GM12873 (cell line): ENCODE measurements around the gene DIP2C.

Experiments
- TF ChIP-seq, protein P1 (sequence below): IDR thresholded peaks from 2 replicates; pipeline ENCODE4 v1.5.1; 2012; ENCODE audit warnings: low read depth, mild to moderate bottlenecking, moderate library complexity, low read length, control low read depth; ENCODE audit not compliant: insufficient read depth; ENCODE audit errors: missing control alignments

The DIP2C gene

DNA sequence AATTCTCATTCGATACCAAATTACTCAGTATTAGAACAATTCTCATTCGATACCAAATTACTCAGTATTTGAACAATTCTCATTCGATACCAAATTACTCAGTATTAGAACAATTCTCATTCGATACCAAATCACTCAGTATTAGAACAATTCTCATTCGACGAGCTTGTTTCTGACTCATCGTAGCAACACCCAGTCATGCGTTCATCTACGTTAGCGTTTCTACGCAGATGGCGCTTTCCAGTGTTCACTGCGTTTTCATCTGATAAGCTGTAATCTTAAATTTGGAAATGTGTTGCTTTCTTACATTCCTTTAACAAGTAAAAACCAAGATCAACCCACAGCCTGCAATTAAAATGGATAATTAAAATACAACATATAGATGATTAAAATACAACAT, 277.9 kb downstream of the DIP2C start:
- TF ChIP-seq, protein P1, sequence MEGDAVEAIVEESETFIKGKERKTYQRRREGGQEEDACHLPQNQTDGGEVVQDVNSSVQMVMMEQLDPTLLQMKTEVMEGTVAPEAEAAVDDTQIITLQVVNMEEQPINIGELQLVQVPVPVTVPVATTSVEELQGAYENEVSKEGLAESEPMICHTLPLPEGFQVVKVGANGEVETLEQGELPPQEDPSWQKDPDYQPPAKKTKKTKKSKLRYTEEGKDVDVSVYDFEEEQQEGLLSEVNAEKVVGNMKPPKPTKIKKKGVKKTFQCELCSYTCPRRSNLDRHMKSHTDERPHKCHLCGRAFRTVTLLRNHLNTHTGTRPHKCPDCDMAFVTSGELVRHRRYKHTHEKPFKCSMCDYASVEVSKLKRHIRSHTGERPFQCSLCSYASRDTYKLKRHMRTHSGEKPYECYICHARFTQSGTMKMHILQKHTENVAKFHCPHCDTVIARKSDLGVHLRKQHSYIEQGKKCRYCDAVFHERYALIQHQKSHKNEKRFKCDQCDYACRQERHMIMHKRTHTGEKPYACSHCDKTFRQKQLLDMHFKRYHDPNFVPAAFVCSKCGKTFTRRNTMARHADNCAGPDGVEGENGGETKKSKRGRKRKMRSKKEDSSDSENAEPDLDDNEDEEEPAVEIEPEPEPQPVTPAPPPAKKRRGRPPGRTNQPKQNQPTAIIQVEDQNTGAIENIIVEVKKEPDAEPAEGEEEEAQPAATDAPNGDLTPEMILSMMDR: no peak

DNA sequence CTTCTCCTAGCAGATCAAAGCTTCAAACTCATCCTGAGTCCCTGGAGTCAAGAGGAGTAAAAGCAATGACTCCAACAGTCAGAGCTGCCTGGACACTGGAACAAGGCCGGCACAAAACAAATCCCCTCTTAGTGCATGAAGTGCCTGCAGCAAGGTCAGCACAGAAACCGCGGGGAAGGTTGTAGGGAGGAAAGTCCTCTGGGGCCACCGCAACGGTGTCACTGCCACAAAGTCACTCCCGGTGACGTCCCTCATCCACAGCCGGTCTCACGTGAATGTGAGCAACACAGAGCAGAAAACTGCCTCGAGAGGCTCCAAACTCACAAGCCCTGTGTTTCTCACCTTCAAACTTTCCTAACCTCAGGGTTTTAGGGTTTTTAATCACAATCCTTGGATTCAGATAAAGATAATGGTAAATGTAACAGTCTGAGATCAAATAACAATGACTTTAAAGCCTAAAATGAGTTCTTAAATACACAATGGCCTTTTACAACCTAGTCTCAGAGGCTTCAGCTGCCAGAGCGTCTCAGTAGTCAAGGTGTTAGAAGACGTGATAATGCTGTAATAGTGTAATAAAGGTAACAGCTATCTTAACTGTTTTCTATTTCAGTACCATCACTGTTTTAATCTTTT, 279.9 kb downstream of the DIP2C start:
- TF ChIP-seq, protein P1: no peak

DNA sequence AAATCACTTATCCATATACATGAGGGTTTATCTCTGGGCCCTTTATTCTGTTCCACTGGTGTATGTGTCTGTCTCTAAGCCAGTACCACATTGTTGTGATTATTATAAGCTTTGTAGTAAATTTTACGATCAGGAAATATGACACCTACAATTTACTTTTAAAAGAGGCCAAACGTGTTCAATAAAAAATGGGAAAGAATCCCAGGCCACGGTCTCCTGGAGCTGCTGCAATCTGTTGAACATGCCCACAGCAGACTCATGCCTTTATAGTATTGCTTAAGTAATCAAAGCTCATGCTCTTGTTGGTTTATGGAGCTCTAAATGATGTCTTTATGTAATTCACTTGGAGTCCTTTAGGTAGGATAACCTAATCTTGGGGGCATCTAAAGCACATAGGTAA, 281.2 kb downstream of the DIP2C start:
- TF ChIP-seq, protein P1: no peak

DNA sequence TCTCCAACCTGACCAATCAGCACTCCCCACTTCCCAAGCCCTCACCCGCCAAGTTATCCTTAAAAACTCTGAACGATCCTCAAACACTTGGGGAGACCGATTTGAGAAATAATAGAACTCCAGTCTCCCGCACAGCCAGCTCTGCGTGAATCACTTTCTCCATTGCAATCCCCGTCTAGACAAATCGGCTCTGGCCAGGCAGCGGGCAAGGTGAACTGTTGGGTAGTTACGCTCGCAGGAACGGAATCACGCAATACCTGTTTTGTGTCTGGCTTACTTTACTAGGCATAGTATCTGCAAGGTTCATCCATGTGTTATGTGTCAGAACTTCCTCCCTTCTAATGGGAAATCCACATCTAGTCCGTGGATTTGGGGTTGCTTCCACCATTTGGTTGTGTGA, 282.5 kb downstream of the DIP2C start:
- TF ChIP-seq, protein P1: no peak

DNA sequence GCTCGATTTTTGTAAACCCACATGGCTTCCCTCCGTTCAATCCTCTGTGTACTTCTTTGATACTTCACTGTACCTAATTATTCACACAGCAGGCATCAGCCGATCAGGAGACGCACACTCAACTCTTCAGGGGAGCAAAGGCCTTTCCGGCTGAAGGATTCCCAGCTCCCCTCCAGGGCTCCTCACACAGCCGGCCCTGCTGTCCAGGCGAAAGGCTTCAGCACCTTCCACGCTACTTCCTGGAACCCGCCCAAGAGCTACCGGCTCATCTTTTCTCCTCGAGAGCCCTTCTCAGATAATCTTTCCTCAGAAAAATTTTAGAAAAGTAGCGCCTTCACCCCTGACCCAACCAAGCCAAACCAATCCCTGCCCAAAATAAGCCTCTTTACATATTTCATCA, 283.8 kb downstream of the DIP2C start:
- TF ChIP-seq, protein P1: no peak

DNA sequence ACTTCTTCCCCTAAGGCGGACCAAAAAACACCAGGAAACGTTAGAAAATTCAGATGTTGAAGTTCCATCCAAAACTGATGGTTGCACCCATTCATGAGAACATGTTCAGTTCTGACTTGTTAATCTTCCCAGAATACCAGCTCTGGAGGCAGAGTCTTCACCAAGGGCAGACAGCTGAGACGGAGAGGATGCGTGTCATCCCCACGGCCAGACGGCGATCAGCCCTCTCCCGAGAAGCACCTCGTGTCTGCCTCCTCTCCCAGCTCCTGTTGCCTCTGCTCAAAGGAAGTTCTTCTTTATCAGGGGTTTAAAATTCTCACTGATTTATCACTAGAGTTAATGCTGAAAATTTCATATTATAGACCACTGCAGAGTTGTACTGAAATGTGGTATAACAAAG, 284.5 kb downstream of the DIP2C start:
- TF ChIP-seq, protein P1: no peak

DNA sequence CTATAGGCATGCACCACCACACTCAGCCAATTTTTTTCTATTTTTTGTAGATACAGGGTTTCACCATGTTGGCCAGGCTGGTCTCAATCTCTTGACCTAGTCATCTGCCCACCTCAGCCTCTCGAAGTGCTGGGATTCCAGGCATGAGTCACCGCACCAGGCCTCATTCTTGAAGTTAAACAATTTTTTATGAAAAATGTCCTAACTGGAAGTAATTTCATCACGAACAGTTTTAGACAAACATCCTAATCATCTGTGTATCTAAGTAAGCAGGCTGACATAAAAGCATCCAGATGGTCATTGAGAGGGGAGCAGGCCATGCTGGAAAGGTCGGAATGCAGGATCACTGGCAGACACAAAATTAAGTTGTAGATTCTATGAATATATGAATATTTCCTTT, 285.1 kb downstream of the DIP2C start:
- TF ChIP-seq, protein P1: no peak
